ENCODE results near the gene MRC2. TPM values are rescaled to one million over a fixed set of nuclear protein-coding genes. Genes with fewer than 3 reads are reported as not detected.

MRC2 gene
- total and polyA plus RNA-seq, 9 of the 15 experiments (the other 6 are each of a cell fraction or from before 2014, with no cell fraction given), result 0.28 to 11.5 (median 6.6) TPM

DNA sequence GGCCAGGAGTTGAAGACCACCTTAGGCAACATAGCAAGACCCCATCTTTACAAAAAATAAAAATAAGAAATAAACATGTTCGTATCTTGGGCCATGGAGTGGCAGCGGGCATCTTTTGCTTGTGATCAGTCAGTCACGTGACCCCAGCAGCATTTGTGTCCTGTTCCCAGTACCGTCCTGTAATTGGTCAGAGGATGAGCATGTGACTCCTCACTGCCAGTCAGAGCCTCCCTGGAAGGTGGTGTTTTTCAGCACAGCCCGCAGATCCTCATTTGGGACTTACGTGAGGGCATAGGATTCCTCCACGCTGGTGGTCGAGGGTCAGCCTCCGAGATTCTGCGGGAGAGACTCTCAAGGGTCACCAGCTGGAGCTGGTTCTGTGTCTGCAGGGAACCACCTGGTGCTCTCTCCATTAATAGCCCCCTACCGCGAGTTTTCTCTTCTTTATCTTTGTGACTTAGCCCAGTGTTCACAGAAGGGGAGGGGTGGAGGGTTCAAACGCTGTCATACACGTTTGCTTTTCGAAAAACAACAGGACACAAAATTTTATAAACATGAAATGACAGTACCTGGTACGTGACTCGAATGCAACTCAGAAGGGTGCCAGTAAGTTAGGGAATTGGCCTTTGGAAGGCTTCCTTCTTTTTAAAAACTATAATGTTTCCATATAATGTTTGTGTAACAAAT is 17.2 kb downstream of the MRC2 start (continued):
- TF ChIP-seq, protein P1, sequence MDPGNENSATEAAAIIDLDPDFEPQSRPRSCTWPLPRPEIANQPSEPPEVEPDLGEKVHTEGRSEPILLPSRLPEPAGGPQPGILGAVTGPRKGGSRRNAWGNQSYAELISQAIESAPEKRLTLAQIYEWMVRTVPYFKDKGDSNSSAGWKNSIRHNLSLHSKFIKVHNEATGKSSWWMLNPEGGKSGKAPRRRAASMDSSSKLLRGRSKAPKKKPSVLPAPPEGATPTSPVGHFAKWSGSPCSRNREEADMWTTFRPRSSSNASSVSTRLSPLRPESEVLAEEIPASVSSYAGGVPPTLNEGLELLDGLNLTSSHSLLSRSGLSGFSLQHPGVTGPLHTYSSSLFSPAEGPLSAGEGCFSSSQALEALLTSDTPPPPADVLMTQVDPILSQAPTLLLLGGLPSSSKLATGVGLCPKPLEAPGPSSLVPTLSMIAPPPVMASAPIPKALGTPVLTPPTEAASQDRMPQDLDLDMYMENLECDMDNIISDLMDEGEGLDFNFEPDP (CRISPR knock-in tag; IDR thresholded peaks at IDR 0.05), result no peak
- TF ChIP-seq MYBL2 (IDR thresholded peaks at IDR 0.05; ENCODE audit: low read depth), result no peak
- TF ChIP-seq MYBL2 (CRISPR knock-in tag; IDR thresholded peaks at IDR 0.05; ENCODE audit: borderline replicate concordance), result no peak
- no peak for TF ChIP-seq SLC30A9 (CRISPR knock-in tag; IDR thresholded peaks at IDR 0.05)
- TF ChIP-seq, protein P2, sequence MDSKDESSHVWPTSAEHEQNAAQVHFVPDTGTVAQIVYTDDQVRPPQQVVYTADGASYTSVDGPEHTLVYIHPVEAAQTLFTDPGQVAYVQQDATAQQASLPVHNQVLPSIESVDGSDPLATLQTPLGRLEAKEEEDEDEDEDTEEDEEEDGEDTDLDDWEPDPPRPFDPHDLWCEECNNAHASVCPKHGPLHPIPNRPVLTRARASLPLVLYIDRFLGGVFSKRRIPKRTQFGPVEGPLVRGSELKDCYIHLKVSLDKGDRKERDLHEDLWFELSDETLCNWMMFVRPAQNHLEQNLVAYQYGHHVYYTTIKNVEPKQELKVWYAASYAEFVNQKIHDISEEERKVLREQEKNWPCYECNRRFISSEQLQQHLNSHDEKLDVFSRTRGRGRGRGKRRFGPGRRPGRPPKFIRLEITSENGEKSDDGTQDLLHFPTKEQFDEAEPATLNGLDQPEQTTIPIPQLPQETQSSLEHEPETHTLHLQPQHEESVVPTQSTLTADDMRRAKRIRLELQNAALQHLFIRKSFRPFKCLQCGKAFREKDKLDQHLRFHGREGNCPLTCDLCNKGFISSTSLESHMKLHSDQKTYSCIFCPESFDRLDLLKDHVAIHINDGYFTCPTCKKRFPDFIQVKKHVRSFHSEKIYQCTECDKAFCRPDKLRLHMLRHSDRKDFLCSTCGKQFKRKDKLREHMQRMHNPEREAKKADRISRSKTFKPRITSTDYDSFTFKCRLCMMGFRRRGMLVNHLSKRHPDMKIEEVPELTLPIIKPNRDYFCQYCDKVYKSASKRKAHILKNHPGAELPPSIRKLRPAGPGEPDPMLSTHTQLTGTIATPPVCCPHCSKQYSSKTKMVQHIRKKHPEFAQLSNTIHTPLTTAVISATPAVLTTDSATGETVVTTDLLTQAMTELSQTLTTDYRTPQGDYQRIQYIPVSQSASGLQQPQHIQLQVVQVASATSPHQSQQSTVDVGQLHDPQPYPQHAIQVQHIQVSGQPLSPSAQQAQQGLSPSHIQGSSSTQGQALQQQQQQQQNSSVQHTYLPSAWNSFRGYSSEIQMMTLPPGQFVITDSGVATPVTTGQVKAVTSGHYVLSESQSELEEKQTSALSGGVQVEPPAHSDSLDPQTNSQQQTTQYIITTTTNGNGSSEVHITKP (IDR thresholded peaks at IDR 0.05; ENCODE audit: partially characterized antibody), result no peak
- TF ChIP-seq, protein P3, sequence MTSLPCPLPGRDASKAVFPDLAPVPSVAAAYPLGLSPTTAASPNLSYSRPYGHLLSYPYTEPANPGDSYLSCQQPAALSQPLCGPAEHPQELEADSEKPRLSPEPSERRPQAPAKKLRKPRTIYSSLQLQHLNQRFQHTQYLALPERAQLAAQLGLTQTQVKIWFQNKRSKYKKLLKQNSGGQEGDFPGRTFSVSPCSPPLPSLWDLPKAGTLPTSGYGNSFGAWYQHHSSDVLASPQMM (CRISPR knock-in tag; IDR thresholded peaks at IDR 0.05), result no peak
- TF ChIP-seq RBM17 (IDR thresholded peaks at IDR 0.05; ENCODE audit: borderline replicate concordance, low read depth, low read length), result no peak
- TF ChIP-seq ETS2 (tag; IDR thresholded peaks at IDR 0.05; ENCODE audit: borderline replicate concordance, poor library complexity, severe bottlenecking), result no peak
- TF ChIP-seq SETDB1 (IDR thresholded peaks at IDR 0.05; ENCODE audit: low read length), result no peak
- no peak for TF ChIP-seq HDAC3 (IDR thresholded peaks at IDR 0.05; ENCODE audit: borderline replicate concordance, partially characterized antibody)
- no peak; a peak in 1 of 3 replicates for TF ChIP-seq CBX3 (IDR thresholded peaks at IDR 0.05; ENCODE audit: borderline replicate concordance in 1 of 2, low read length in 2 of 2)
- no peak for TF ChIP-seq CBX1 (IDR thresholded peaks at IDR 0.05; ENCODE audit: low read depth)
- TF ChIP-seq, protein P4, sequence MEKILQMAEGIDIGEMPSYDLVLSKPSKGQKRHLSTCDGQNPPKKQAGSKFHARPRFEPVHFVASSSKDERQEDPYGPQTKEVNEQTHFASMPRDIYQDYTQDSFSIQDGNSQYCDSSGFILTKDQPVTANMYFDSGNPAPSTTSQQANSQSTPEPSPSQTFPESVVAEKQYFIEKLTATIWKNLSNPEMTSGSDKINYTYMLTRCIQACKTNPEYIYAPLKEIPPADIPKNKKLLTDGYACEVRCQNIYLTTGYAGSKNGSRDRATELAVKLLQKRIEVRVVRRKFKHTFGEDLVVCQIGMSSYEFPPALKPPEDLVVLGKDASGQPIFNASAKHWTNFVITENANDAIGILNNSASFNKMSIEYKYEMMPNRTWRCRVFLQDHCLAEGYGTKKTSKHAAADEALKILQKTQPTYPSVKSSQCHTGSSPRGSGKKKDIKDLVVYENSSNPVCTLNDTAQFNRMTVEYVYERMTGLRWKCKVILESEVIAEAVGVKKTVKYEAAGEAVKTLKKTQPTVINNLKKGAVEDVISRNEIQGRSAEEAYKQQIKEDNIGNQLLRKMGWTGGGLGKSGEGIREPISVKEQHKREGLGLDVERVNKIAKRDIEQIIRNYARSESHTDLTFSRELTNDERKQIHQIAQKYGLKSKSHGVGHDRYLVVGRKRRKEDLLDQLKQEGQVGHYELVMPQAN (IDR thresholded peaks at IDR 0.05; ENCODE audit: borderline replicate concordance), result no peak
- no peak for TF ChIP-seq MBD2 (IDR thresholded peaks at IDR 0.05; ENCODE audit: borderline replicate concordance, low read depth)
- no peak for TF ChIP-seq KLF1 (tag; IDR thresholded peaks at IDR 0.05)
- TF ChIP-seq, protein P5, sequence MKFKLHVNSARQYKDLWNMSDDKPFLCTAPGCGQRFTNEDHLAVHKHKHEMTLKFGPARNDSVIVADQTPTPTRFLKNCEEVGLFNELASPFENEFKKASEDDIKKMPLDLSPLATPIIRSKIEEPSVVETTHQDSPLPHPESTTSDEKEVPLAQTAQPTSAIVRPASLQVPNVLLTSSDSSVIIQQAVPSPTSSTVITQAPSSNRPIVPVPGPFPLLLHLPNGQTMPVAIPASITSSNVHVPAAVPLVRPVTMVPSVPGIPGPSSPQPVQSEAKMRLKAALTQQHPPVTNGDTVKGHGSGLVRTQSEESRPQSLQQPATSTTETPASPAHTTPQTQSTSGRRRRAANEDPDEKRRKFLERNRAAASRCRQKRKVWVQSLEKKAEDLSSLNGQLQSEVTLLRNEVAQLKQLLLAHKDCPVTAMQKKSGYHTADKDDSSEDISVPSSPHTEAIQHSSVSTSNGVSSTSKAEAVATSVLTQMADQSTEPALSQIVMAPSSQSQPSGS (CRISPR knock-in tag; IDR thresholded peaks at IDR 0.05), result no peak
- no peak for TF ChIP-seq SNIP1 (IDR thresholded peaks at IDR 0.05; ENCODE audit: low read depth)
- TF ChIP-seq RBM14 (IDR thresholded peaks at IDR 0.05; ENCODE audit: borderline replicate concordance, insufficient read depth, low read depth, low read length), result no peak
- no peak for TF ChIP-seq TCF3 (CRISPR knock-in tag; IDR thresholded peaks at IDR 0.05)

All from K562 (cell line).